Esophagus muscularis mucosa (tissue), 4 donors: ENCODE data around the gene PKP2. TPM values are rescaled to one million over a fixed set of nuclear protein-coding genes. Genes with fewer than 3 reads are reported as not detected.
"Not testable (repeated sequence)": the region's sequence is repeated elsewhere in the genome, so short reads cannot be mapped to it uniquely, and the experiment has no call there.

Experiments used
- DNase-seq: peaks from one replicate; pipeline ENCODE4 v3.0.0-alpha.2; 2017; ENCODE audit errors: extremely low spot score
- H3K27ac ChIP-seq, 4 donors: fragments of 200-600 bp; sonication (generic); replicated peaks in 1 of 4; 1 replicate in 3 of 4; 2 replicates in 1 of 4; pipeline ENCODE4 v1.5.1; 2016 to 2019; ENCODE audit warnings: mild to moderate bottlenecking in 1 of 4
- H3K27me3 ChIP-seq, 4 donors: fragments of 200-600 bp; sonication (generic); one replicate each; pipeline versions ENCODE4 v1.5.1 to v1.6.0; 2016 to 2019
- H3K36me3 ChIP-seq, 4 donors: fragments of 200-600 bp; sonication (generic); one replicate each; pipeline ENCODE4 v1.5.1; 2016 to 2019
- H3K4me1 ChIP-seq, 4 donors: fragments of 200-600 bp; sonication (generic); one replicate each; pipeline ENCODE4 v1.5.1; 2016 to 2019
- H3K4me3 ChIP-seq, 4 donors: fragments of 200-600 bp; sonication (generic); 1 replicate in 2 of 4; 2 replicates in 2 of 4; pipeline ENCODE4 v1.5.1; 2016 to 2019; ENCODE audit warnings: mild to moderate bottlenecking in 4 of 4, moderate library complexity in 1 of 4
- H3K9me3 ChIP-seq, 4 donors: fragments of 200-600 bp; sonication (generic); 1 replicate in 3 of 4; 2 replicates in 1 of 4; pipeline ENCODE4 v1.5.1; 2016 to 2019
- CTCF ChIP-seq, 3 experiments: fragments of 200-600 bp in 2 of 3; fragments of 450-650 bp in 1 of 3; sonication (generic) in 2 of 3; IDR thresholded peaks; one replicate each; pipeline ENCODE4 v1.5.1; 2017 to 2019; ENCODE audit warnings: antibody characterized with exemption in 3 of 3, mild to moderate bottlenecking in 2 of 3, moderate library complexity in 1 of 3
- EP300 ChIP-seq: sonication (generic); formaldehyde crosslinking; IDR thresholded peaks from one replicate; pipeline ENCODE4 v1.6.1; 2017; ENCODE audit warnings: antibody characterized with exemption
- POLR2A ChIP-seq: fragments of 450-650 bp; IDR thresholded peaks from one replicate; pipeline ENCODE4 v1.6.1; 2017; ENCODE audit warnings: antibody characterized with exemption, moderate library complexity, mild to moderate bottlenecking, low read depth
- POLR2AphosphoS5 ChIP-seq, 2 donors: sonication (generic); formaldehyde crosslinking; IDR thresholded peaks; one replicate each; pipeline ENCODE4 v1.6.1; 2017; ENCODE audit warnings: antibody characterized with exemption in 2 of 2
- WGBS: methylation state at CpG from one replicate; pipeline ENCODE4 v1.1.5; 2018; 5-methylcytosine and 5-hydroxymethylcytosine counted together
- intact Hi-C: fragments of 100-400 bp; cut with DNase I; formaldehyde crosslinking; loops from one replicate; pipeline ENCODE4 v1.15.1; 2023
- total RNA-seq, 4 donors: library from RNA; depleted of rRNA; stranded (reverse); fragments of >200 nt; gene quantifications; one replicate each; pipeline versions ENCODE4 v1.1.0 to v1.2.1, GENCODE V29; 2016

PKP2 gene
- total RNA-seq, 4 donors from 2014 or later, result 1.2 to 1.5 (median 1.3) TPM

GRCh38 chr12:32897281-32897610 is 669 bp upstream of the PKP2 start:
- no peak for TF ChIP-seq CTCF (IDR thresholded peaks at IDR 0.05)
- DNase-seq, result no peak
- intact Hi-C loops, result no loop called here
- Histone ChIP-seq H3K36me3 (no peaks in the 10 kb centered on the region), H3K4me3 (peak overlapping the region; percentile 59 to 69 (median 60)), H3K27me3 (peaks cover 0 to 56% (median 20%) of the 10 kb centered on the region in 4 donors), H3K4me1 (peaks cover 9 to 22% (median 17%) of the 10 kb centered on the region in 4 donors), H3K9me3 (no peaks in the 10 kb centered on the region), H3K27ac (no peak overlapping the region)
- WGBS, result 7% methylated on average over 5 of the region's 6 CpGs

- DNase-seq, result no peak
Measured at GRCh38 chr12:32895688-32896431, 717 bp downstream of the PKP2 start.

GRCh38 chr12:32894566-32894965 is 2.0 kb downstream of the PKP2 start:
- Histone ChIP-seq H3K9me3 (no peaks in the 10 kb centered on the region), H3K4me3 (no peak overlapping the region), H3K27ac (no peak overlapping the region), H3K27me3 (peaks cover 0 to 52% (median 20%) of the 10 kb centered on the region in 4 donors), H3K36me3 (no peaks in the 10 kb centered on the region), H3K4me1 (peaks cover 9 to 22% (median 17%) of the 10 kb centered on the region in 4 donors)
- no peak for DNase-seq
- intact Hi-C loops, result no loop called here
- WGBS, result 86% methylated on average over 2 of the region's 2 CpGs
- TF ChIP-seq POLR2AphosphoS5 (IDR thresholded peaks at IDR 0.05) (no peak), CTCF (IDR thresholded peaks at IDR 0.05) (no peak), POLR2A (no peak), EP300 (no peak)

More at GRCh38 chr12:32895688-32896431, 717 bp downstream of the PKP2 start:
- Histone ChIP-seq H3K4me1 (peaks cover 9 to 22% (median 17%) of the 10 kb centered on the region in 4 donors), H3K9me3 (no peaks in the 10 kb centered on the region), H3K27ac (no peak overlapping the region), H3K4me3 (peak overlapping the region; percentile 59 to 69 (median 60)), H3K27me3 (peaks cover 0 to 54% (median 20%) of the 10 kb centered on the region in 4 donors), H3K36me3 (no peaks in the 10 kb centered on the region)
- 5% methylated on average over 28 of the region's 28 CpGs for WGBS
- TF ChIP-seq POLR2AphosphoS5 (IDR thresholded peaks at IDR 0.05), result no peak
- TF ChIP-seq POLR2A, result no peak
- intact Hi-C loops, result no loop called here

GRCh38 chr12:32893458-32893857 is 3.1 kb downstream of the PKP2 start:
- Histone ChIP-seq H3K4me1 (peaks cover 9 to 22% (median 17%) of the 10 kb centered on the region in 4 donors), H3K27me3 (peaks cover 0 to 52% (median 20%) of the 10 kb centered on the region in 4 donors), H3K27ac (no peak overlapping the region), H3K9me3 (no peaks in the 10 kb centered on the region), H3K4me3 (no peak overlapping the region), H3K36me3 (no peaks in the 10 kb centered on the region)
- no peak for DNase-seq
- intact Hi-C loops, result no loop called here
- TF ChIP-seq POLR2A (no peak), EP300 (no peak), POLR2AphosphoS5 (IDR thresholded peaks at IDR 0.05) (no peak), CTCF (IDR thresholded peaks at IDR 0.05) (no peak)
- WGBS, result 28% methylated on average over 2 of the region's 2 CpGs

- H3K4me1 ChIP-seq, result peaks cover 9 to 22% (median 17%) of the 10 kb centered on the region in 4 donors
- 44% methylated on average over 2 of the region's 2 CpGs for WGBS
- intact Hi-C loops, result no loop called here
- TF ChIP-seq CTCF (IDR thresholded peaks at IDR 0.05) (no peak), POLR2A (no peak), EP300 (no peak), POLR2AphosphoS5 (IDR thresholded peaks at IDR 0.05) (no peak)
- peaks cover 0 to 52% (median 20%) of the 10 kb centered on the region in 4 donors for H3K27me3 ChIP-seq
- H3K9me3 ChIP-seq, result no peaks in the 10 kb centered on the region
- H3K4me3 ChIP-seq, result no peak overlapping the region
- no peak overlapping the region for H3K27ac ChIP-seq
- no peaks in the 10 kb centered on the region for H3K36me3 ChIP-seq
- DNase-seq, result no peak
Measured at GRCh38 chr12:32893043-32893442, 3.5 kb downstream of the PKP2 start.

- H3K36me3 ChIP-seq, DNase-seq, H3K27ac ChIP-seq, H3K4me3 ChIP-seq, H3K9me3 ChIP-seq, intact Hi-C loops: not testable (repeated sequence)
- WGBS, result 91% methylated on average over 3 of the region's 3 CpGs
- Histone ChIP-seq H3K27me3 (peaks cover 0 to 52% (median 20%) of the 10 kb centered on the region in 4 donors), H3K4me1 (peaks cover 9 to 21% (median 17%) of the 10 kb centered on the region in 4 donors)
Measured at GRCh38 chr12:32892369-32892768, 4.2 kb downstream of the PKP2 start.
